C1 segment of cervical spinal cord (tissue), 14 donors: ENCODE data around the gene TBC1D22A.
A peak's percentile ranks its signal among the peaks of the same experiment; 100 is the strongest.

ENCODE experiments used
- DNase-seq, 14 donors: peaks; one replicate each; lab custom pipeline; 2025; lab: John Stamatoyannopoulos, UW

TBC1D22A gene

GRCh38 chr22:46737105-46737975 is 25.1 kb upstream of the TBC1D22A start:
- peak in 9 of 14 donors; percentile 21 to 72 (median 45) for DNase-seq

- DNase-seq = peak in 13 of 14 donors; percentile 32 to 84 (median 63)
These were observed 24.3 kb upstream of the TBC1D22A start, which contains the start of gene CERK for GRCh38 chr22:46737976-46738646. TSS of gene CERK (minus strand) at chr22:46738252. CDS start at chr22:46738148, 104 bp downstream.

GRCh38 chr22:46738647-46739093 is 23.8 kb upstream of the TBC1D22A start:
- peak in 1 of 14 donors; percentile 51 for DNase-seq

- peak in 6 of 14 donors; percentile 21 to 51 (median 47) for DNase-seq
These were observed 23.2 kb upstream of the TBC1D22A start for GRCh38 chr22:46739094-46739870.

- DNase-seq = no peak
These were observed 21.3 kb upstream of the TBC1D22A start for GRCh38 chr22:46740910-46741780.

- no peak for DNase-seq
These were observed 20.4 kb upstream of the TBC1D22A start for GRCh38 chr22:46741974-46742519.

- no peak for DNase-seq
These were observed 19.8 kb upstream of the TBC1D22A start for GRCh38 chr22:46742576-46743221.

GRCh38 chr22:46744581-46744980 is 17.9 kb upstream of the TBC1D22A start:
- no peak for DNase-seq

- DNase-seq = no peak
These were observed 16.3 kb upstream of the TBC1D22A start for GRCh38 chr22:46746192-46746591.

GRCh38 chr22:46746620-46747019 is 15.8 kb upstream of the TBC1D22A start:
- no peak for DNase-seq

GRCh38 chr22:46747646-46748045 is 14.8 kb upstream of the TBC1D22A start:
- no peak for DNase-seq

- DNase-seq = no peak
These were observed 14.1 kb upstream of the TBC1D22A start for GRCh38 chr22:46748206-46748907.

GRCh38 chr22:46748908-46749675 is 13.4 kb upstream of the TBC1D22A start:
- peak in 1 of 14 donors; percentile 12 for DNase-seq

- DNase-seq = no peak
These were observed 12.5 kb upstream of the TBC1D22A start for GRCh38 chr22:46749682-46750529.

- no peak for DNase-seq
These were observed 12.0 kb upstream of the TBC1D22A start for GRCh38 chr22:46750530-46750800.

- DNase-seq = no peak
These were observed 11.5 kb upstream of the TBC1D22A start for GRCh38 chr22:46750863-46751443.

- no peak for DNase-seq
These were observed 10.0 kb upstream of the TBC1D22A start for GRCh38 chr22:46752286-46752987.
